ENCODE results near the gene DMGDH. TPM values are rescaled to one million over a fixed set of nuclear protein-coding genes. Genes with fewer than 3 reads are reported as not detected.

The DMGDH gene
- total and polyA plus RNA-seq, 7 experiments from 2014 or later = 0.35 to 2.1 (median 0.68) TPM; not detected in 2

DNA sequence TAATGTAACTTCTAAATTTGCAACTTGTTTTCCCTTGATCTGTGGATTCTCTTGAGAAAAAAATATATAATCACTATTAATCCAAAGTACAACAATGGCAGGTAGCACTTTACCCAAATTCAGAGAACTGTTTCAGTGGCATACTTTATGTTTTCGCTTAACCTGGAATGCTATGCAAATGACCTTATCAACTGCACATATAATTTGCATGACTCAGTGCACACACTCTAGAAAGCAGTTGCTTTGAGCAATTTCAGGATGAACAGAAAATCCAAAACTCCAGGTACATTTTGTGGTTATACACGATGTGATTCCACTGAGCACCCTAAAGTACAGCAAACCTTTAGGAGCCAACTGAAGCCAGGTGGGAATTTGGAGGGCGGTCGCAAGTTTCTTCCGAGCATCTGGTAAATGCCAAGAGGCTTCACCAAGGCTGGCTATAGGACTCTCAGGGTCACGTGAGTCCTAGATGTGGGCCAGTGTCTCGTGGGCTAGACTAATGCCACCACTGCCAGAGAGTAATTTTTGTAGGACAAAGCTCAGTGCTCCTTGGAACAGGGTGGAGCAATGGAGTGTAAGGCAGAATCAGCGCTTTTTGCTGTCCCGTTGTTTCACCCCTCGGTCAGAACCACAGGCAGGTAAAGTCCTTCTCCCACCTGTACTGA is 37.3 kb downstream of the DMGDH start:
- ChIA-PET CTCF (no interaction called here), POLR2A (no interaction called here)
- H3K9me3 Mint-ChIP-seq = peaks cover 0 to 6% (median 0%) of the 10 kb centered on the region in 11 donors
- no peak overlapping the region for H3K27ac Mint-ChIP-seq
- H3K9me3 ChIP-seq (ENCODE audit: control insufficient read depth in 2 of 3, low read length in 3 of 3) = peaks cover 0 to 4% (median 0%) of the 10 kb centered on the region in 3 experiments
- no peaks in the 10 kb centered on the region for H3K4me1 Mint-ChIP-seq
- no peak for DNase-seq
- ATAC-seq = no peak
- H3K4me1 ChIP-seq (ENCODE audit: control insufficient read depth in 2 of 2, insufficient read depth in 2 of 2, low read length in 2 of 2) = no peaks in the 10 kb centered on the region
- no peaks in the 10 kb centered on the region for H3K36me3 ChIP-seq (ENCODE audit: control insufficient read depth in 2 of 3, insufficient read depth in 3 of 3, low read length in 3 of 3)
- no peak overlapping the region for H3K4me3 Mint-ChIP-seq
- H3K36me3 Mint-ChIP-seq = no peaks in the 10 kb centered on the region
- H3K4me3 ChIP-seq (ENCODE audit: low read length) = no peak overlapping the region
- no peak overlapping the region for H3K27ac ChIP-seq (ENCODE audit: low read depth, low read length)
- H3K27me3 ChIP-seq (ENCODE audit: control insufficient read depth in 2 of 2, insufficient read depth in 2 of 2, low read length in 2 of 2) = no peaks in the 10 kb centered on the region
- intact Hi-C loops (cut with micrococcal nuclease) = no loop called here
- peaks cover 0 to 11% (median 5%) of the 10 kb centered on the region in 5 donors for H3K27me3 Mint-ChIP-seq

DNA sequence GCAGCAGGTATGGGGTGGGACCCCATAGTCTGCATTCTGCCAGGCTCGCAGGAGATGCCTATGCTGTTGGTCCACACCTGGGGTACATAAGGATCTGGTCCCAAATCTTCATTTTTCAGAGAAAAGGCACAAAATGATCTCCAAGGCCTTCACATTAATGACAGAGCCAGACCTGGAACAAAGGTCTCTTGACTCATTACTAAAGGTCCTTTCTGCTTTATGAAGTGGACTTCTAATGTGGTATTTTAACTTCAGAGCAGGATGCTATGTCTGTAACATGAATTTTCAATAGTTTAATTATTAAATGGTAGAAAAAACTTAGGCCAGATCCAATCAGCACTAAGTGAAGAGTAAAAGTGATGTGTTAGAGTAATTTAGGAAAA is 38.0 kb downstream of the DMGDH start:
- ATAC-seq (no peak), DNase-seq (no peak)
- no peaks in the 10 kb centered on the region for H3K9me3 Mint-ChIP-seq
- Histone ChIP-seq H3K36me3 (ENCODE audit: control insufficient read depth in 2 of 3, insufficient read depth in 3 of 3, low read length in 3 of 3) (no peaks in the 10 kb centered on the region), H3K4me3 (ENCODE audit: low read length) (no peak overlapping the region), H3K27me3 (ENCODE audit: control insufficient read depth in 2 of 2, insufficient read depth in 2 of 2, low read length in 2 of 2) (no peaks in the 10 kb centered on the region), H3K27ac (ENCODE audit: low read depth, low read length) (no peak overlapping the region), H3K4me1 (ENCODE audit: control insufficient read depth in 2 of 2, insufficient read depth in 2 of 2, low read length in 2 of 2) (no peaks in the 10 kb centered on the region), H3K9me3 (ENCODE audit: control insufficient read depth in 2 of 3, low read length in 3 of 3) (no peaks in the 10 kb centered on the region)
- H3K36me3 Mint-ChIP-seq = no peaks in the 10 kb centered on the region
- H3K27ac Mint-ChIP-seq = no peak overlapping the region
- no peak overlapping the region for H3K4me3 Mint-ChIP-seq
- peaks cover 0 to 18% (median 11%) of the 10 kb centered on the region in 5 donors for H3K27me3 Mint-ChIP-seq
- POLR2A ChIA-PET = no interaction called here
- CTCF ChIA-PET = no interaction called here
- H3K4me1 Mint-ChIP-seq = no peaks in the 10 kb centered on the region
- intact Hi-C loops (cut with micrococcal nuclease) = no loop called here

DNA sequence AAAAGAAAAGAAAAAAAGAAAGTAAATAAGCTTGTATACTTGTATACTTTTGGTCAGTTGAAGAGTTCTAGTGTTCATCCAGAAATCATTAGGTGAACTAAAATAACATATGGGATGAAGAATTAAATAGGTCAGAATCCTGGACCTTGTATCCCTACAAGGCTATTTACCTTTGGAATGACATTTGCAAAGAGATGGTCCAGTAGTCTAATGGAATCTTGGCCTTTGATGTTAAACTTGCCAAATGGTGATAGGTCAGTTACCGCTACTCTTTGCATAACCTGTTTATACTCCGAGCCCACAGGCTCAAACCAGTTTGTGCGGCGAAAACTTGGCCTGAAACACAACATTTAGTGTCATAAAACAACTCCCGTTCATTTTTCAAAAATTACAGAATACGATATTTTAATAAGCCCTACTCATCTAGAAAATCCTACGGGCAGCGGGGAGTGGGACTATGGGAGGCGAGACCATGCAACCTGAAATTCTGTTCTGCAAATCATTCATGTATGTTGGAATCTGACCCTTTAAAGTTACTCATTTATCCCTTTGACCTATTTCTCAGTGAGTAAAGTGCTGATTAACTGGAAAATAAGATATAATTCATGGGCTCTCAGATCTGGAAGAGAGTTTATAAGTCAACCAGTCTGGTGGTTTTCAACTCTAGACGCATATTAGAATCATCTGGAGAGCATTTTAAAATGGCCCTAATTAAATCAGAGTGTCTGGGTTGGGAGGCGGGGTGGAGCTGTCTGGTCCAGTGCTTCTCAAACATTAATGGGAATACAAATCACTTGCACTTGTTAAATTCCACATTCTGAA is 38.6 kb downstream of the DMGDH start:
- intact Hi-C loops (cut with micrococcal nuclease) = no loop called here
- no peak overlapping the region for H3K27ac ChIP-seq (ENCODE audit: low read depth, low read length)
- DNase-seq (no peak), ATAC-seq (no peak)
- Mint-ChIP-seq H3K4me3 (no peak overlapping the region), H3K27ac (no peak overlapping the region), H3K36me3 (no peaks in the 10 kb centered on the region), H3K27me3 (peaks cover under 1 to 20% (median 13%) of the 10 kb centered on the region in 5 donors), H3K9me3 (no peaks in the 10 kb centered on the region), H3K4me1 (no peaks in the 10 kb centered on the region)
- ChIA-PET CTCF (interaction anchor here (0.7 kb wide), 1 partner anchor 289 kb away, joined by 3 read pairs; no protein-coding TSS in a partner anchor), POLR2A (no interaction called here)
- H3K36me3 ChIP-seq (ENCODE audit: control insufficient read depth in 2 of 3, insufficient read depth in 3 of 3, low read length in 3 of 3) = no peaks in the 10 kb centered on the region
- H3K4me3 ChIP-seq (ENCODE audit: low read length) = no peak overlapping the region
- H3K9me3 ChIP-seq (ENCODE audit: control insufficient read depth in 2 of 3, low read length in 3 of 3) = no peaks in the 10 kb centered on the region
- H3K4me1 ChIP-seq (ENCODE audit: control insufficient read depth in 2 of 2, insufficient read depth in 2 of 2, low read length in 2 of 2) = no peaks in the 10 kb centered on the region
- no peaks in the 10 kb centered on the region for H3K27me3 ChIP-seq (ENCODE audit: control insufficient read depth in 2 of 2, insufficient read depth in 2 of 2, low read length in 2 of 2)

DNA sequence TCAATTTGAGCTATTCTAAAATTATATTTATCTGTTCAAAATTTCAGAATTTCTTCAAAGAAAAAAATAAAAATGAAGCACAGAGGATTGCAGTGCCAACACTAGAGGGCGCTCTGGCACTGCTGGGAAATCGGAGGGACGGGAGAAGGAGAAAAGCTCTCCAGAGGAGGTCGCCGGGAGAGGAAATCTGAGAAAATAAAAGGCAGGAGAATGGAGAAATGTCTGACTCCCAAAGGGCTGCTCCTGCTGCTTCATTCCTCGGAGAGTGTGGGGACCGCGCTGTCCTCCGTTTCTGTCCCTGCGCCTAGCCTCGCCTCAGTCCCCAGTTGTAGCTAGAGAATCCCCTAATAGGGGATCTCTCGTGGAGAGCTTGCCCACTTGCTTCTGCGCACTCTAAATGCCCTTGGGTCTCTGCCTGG is 44.4 kb downstream of the DMGDH start:
- H3K36me3 Mint-ChIP-seq = no peaks in the 10 kb centered on the region
- intact Hi-C loops (cut with micrococcal nuclease) = loop anchor here (1.0 to 10.0 kb wide), 5 partner anchors 44 to 1060 kb away; no protein-coding TSS in a partner anchor
- H3K9me3 Mint-ChIP-seq = peaks cover 0 to 5% (median 0%) of the 10 kb centered on the region in 11 donors
- Histone ChIP-seq H3K9me3 (ENCODE audit: control insufficient read depth in 2 of 3, low read length in 3 of 3) (no peaks in the 10 kb centered on the region), H3K27ac (ENCODE audit: low read depth, low read length) (no peak overlapping the region), H3K27me3 (ENCODE audit: control insufficient read depth in 2 of 2, insufficient read depth in 2 of 2, low read length in 2 of 2) (no peaks in the 10 kb centered on the region), H3K36me3 (ENCODE audit: control insufficient read depth in 2 of 3, insufficient read depth in 3 of 3, low read length in 3 of 3) (no peaks in the 10 kb centered on the region), H3K4me3 (ENCODE audit: low read length) (no peak overlapping the region), H3K4me1 (ENCODE audit: control insufficient read depth in 2 of 2, insufficient read depth in 2 of 2, low read length in 2 of 2) (no peaks in the 10 kb centered on the region)
- ChIA-PET CTCF (interaction anchor here (0.5 to 7.4 kb wide), 6 partner anchors 10 to 111 kb away, joined by 3 to 49 read pairs (median 4); partner anchors contain the start of gene ARSB), POLR2A (no interaction called here)
- H3K27me3 Mint-ChIP-seq = peaks cover 46 to 65% (median 58%) of the 10 kb centered on the region in 5 donors
- H3K4me1 Mint-ChIP-seq = peaks cover 7 to 14% (median 12%) of the 10 kb centered on the region in 7 donors
- peak overlapping the region in 9 of 10 donors; percentile 31 to 70 (median 61) for H3K4me3 Mint-ChIP-seq
- ATAC-seq (peak; percentile 73), DNase-seq (peak in 8 of 9 donors; percentile 11 to 44 (median 32))
- peak overlapping the region in 1 of 9 donors; percentile 65 for H3K27ac Mint-ChIP-seq

DNA sequence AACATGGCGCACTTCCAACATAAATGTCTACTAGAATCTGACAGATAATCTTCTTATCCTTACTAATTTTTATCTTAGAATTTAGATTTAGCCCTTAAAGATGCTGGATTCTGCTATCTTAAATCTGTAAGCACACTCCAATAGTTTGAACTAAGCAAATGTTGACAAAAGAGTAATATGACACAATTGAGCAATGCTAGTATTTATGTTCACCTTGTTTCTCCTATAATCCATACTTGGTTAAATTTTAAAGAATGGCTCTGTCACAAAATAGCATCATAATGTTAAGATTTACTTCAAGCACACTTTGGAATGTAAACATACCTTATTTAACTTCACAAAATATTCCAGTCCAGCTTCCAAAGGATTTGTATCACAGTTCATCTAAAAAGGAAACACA is 45.5 kb downstream of the DMGDH start:
- H3K4me3 ChIP-seq (ENCODE audit: low read length) = no peak overlapping the region
- H3K27me3 ChIP-seq (ENCODE audit: control insufficient read depth in 2 of 2, insufficient read depth in 2 of 2, low read length in 2 of 2) = no peaks in the 10 kb centered on the region
- intact Hi-C loops (cut with micrococcal nuclease) = loop anchor here (1.0 to 10.0 kb wide), 4 partner anchors 86 to 1061 kb away; no protein-coding TSS in a partner anchor
- ChIA-PET POLR2A (no interaction called here), CTCF (interaction anchor here (1.3 to 7.4 kb wide), 3 partner anchors 39 to 109 kb away, joined by 3 to 49 read pairs (median 6); partner anchors contain the start of gene ARSB)
- H3K27me3 Mint-ChIP-seq = peaks cover 54 to 73% (median 69%) of the 10 kb centered on the region in 5 donors
- peaks cover 0 to 5% (median 0%) of the 10 kb centered on the region in 11 donors for H3K9me3 Mint-ChIP-seq
- no peaks in the 10 kb centered on the region for H3K36me3 Mint-ChIP-seq
- no peak overlapping the region for H3K27ac ChIP-seq (ENCODE audit: low read depth, low read length)
- H3K4me1 Mint-ChIP-seq = peaks cover 7 to 14% (median 12%) of the 10 kb centered on the region in 7 donors
- no peak for ATAC-seq
- no peak overlapping the region for H3K27ac Mint-ChIP-seq
- no peaks in the 10 kb centered on the region for H3K36me3 ChIP-seq (ENCODE audit: control insufficient read depth in 2 of 3, insufficient read depth in 3 of 3, low read length in 3 of 3)
- no peak overlapping the region for H3K4me3 Mint-ChIP-seq
- H3K4me1 ChIP-seq (ENCODE audit: control insufficient read depth in 2 of 2, insufficient read depth in 2 of 2, low read length in 2 of 2) = no peaks in the 10 kb centered on the region
- DNase-seq = no peak
- H3K9me3 ChIP-seq (ENCODE audit: control insufficient read depth in 2 of 3, low read length in 3 of 3) = no peaks in the 10 kb centered on the region

DNA sequence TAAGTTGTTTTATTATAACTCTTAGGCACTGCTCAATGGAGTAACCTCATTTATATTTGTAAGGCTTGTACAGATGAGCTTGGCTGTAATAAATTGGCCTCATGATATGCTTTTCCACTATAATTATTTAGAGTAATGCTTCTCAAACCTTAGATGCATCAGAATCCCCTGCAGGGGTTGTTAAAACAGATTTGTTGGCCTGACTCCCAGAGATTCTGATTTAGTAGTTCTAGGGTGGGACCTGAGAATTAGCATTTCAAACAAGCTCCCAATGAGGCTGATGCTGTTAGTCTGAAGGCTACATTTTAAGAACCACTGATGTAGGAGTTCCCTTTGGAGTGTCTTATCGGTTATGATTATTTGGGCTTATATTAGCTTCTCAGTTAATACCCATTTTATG is 46.1 kb downstream of the DMGDH start:
- Histone ChIP-seq H3K27me3 (ENCODE audit: control insufficient read depth in 2 of 2, insufficient read depth in 2 of 2, low read length in 2 of 2) (no peaks in the 10 kb centered on the region), H3K36me3 (ENCODE audit: control insufficient read depth in 2 of 3, insufficient read depth in 3 of 3, low read length in 3 of 3) (no peaks in the 10 kb centered on the region), H3K4me3 (ENCODE audit: low read length) (no peak overlapping the region), H3K4me1 (ENCODE audit: control insufficient read depth in 2 of 2, insufficient read depth in 2 of 2, low read length in 2 of 2) (no peaks in the 10 kb centered on the region), H3K27ac (ENCODE audit: low read depth, low read length) (no peak overlapping the region), H3K9me3 (ENCODE audit: control insufficient read depth in 2 of 3, low read length in 3 of 3) (no peaks in the 10 kb centered on the region)
- Mint-ChIP-seq H3K27me3 (peaks cover 56 to 76% (median 72%) of the 10 kb centered on the region in 5 donors), H3K9me3 (peaks cover 0 to 5% (median 0%) of the 10 kb centered on the region in 11 donors), H3K36me3 (no peaks in the 10 kb centered on the region), H3K4me3 (no peak overlapping the region), H3K27ac (no peak overlapping the region), H3K4me1 (peaks cover 7 to 14% (median 12%) of the 10 kb centered on the region in 7 donors)
- ChIA-PET CTCF (interaction anchor here (1.1 to 7.4 kb wide), 4 partner anchors 39 to 112 kb away, joined by 3 to 49 read pairs (median 3); partner anchors contain the start of gene ARSB), POLR2A (no interaction called here)
- ATAC-seq (no peak), DNase-seq (no peak)
- intact Hi-C loops (cut with micrococcal nuclease) = loop anchor here in 1 of 2 donors (5.0 to 10.0 kb wide), 3 partner anchors 514 to 1061 kb away; no protein-coding TSS in a partner anchor
